ENCODE data around the gene MRPL23. TPM values are rescaled to one million over a fixed set of nuclear protein-coding genes. Genes with fewer than 3 reads are reported as not detected.

MRPL23 gene
- total and polyA plus RNA-seq, 9 of the 15 experiments (the other 6 are each of a cell fraction or from before 2014, with no cell fraction given), result 0.44 to 109 (median 37.4) TPM

DNA sequence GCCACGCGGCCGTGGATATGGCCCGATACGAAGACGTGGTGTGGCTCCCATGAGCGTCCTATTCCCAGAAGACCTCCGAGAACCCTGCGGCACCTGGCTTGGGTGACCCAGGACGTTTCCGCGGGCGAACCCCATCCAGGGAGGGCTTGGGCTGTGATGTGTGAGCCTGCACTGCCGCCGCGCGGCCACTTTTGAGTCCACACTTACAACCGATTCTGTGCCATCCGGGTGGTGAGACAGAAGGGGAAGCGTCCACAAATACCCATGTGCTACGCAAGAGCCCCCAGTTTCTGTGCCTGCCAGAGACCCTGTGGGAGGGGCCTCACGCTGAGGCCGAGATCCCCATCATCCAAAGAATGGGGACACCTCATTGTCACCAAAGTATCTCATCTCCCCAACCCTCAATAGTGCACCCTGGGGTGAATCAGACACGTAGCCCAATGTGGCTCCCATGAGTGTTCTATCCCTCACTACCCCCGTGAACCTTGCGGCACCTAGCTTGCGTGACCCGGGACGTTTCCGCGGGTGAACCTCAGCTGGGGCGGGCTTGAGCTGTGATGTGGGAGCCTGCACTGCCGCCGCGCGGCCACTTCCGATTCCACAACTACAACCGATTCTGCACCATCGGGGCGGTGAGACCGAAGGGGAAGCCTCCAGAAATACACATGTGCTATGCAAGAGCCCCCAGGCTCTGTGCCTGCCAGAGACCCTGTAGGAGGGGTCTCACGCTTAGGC, 55.1 kb downstream of the MRPL23 start (continued):
- TF ChIP-seq NFYB (IDR thresholded peaks at IDR 0.05; ENCODE audit: extremely low read depth, insufficient read length) (no peak), FOXJ2 (tag; IDR thresholded peaks at IDR 0.05) (no peak)

DNA sequence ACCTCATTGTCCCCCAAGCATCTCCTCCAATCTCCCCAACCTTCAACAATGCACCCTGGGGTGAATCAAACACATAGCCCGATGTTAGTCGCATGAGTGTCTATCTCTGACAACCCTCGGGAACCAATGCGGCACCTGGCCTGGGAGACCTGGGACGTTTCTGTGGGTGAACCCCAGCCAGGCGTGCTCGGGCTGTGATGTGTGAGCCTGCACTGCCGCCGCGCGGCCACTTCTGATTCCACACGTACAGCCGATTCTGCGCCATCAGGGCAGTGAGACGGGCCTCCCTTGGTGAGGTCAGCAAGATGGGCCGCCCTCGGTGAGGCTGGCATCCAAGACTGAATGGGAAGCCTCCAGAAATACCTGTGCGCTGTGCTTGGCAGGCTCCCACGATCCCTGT, 55.7 kb downstream of the MRPL23 start:
- Histone ChIP-seq H3K4me1 (replicated peaks in 1 of 2; ENCODE audit: control insufficient read depth in 2 of 2, insufficient read depth in 2 of 2, low read length in 2 of 2) (no peaks in the 10 kb centered on the region), H3K27ac (ENCODE audit: extremely low read depth, low read depth, low read length) (no peak overlapping the region), H3K4me3 (no peak overlapping the region), H2AFZ (ENCODE audit: low read depth, low read length) (no peak overlapping the region), H3K9me3 (replicated peaks; ENCODE audit: control insufficient read depth, insufficient read depth, low read depth, low read length) (no peaks in the 10 kb centered on the region), H3K9ac (ENCODE audit: insufficient read depth in 1 of 2, low read depth in 2 of 2, low read length in 2 of 2) (no peak overlapping the region), H3K27me3 (ENCODE audit: control insufficient read depth in 2 of 2, insufficient read depth in 2 of 2, low read length in 2 of 2) (no peaks in the 10 kb centered on the region), H3K9me1 (ENCODE audit: control insufficient read depth, insufficient read depth, low read length) (no peaks in the 10 kb centered on the region), H3K36me3 (ENCODE audit: control insufficient read depth, insufficient read depth, low read length) (no peaks in the 10 kb centered on the region), H3K4me2 (ENCODE audit: insufficient read depth, low read length) (no peak overlapping the region), H3K79me2 (ENCODE audit: control insufficient read depth, insufficient read depth, low read length) (no peaks in the 10 kb centered on the region), H4K20me1 (replicated peaks; ENCODE audit: control insufficient read depth, insufficient read depth, low read length) (no peaks in the 10 kb centered on the region)
- FAIRE-seq, result peak; percentile 77
- CTCF ChIA-PET (ENCODE audit: low intra/inter-chr PET ratio), result interaction anchor here (0.6 to 7.2 kb wide), 10 partner anchors 49 to 350 kb away, joined by 3 to 93 read pairs (median 22); partner anchors contain the start of genes LSP1, MRPL23 and TNNI2
- no peak for DNase-seq (ENCODE audit: extremely low read depth in 1 of 4, low spot score in 3 of 4)
- BruUV-seq (replicated peaks), result no TSS peak
- in situ Hi-C loops (cut with MboI), result loop anchor here (10.0 to 25.0 kb wide), 2 partner anchors 128 to 316 kb away; partner anchors contain the start of gene KRTAP5-6
- POLR2A ChIA-PET, result no interaction called here
- intact Hi-C loops (cut with micrococcal nuclease), result no loop called here
- WGBS (ENCODE audit: insufficient coverage, low coverage, missing lambda C conversion rate), result no CpG with 5 or more reads among the region's 19 CpGs
- peak; percentile 78 for ATAC-seq
- TF ChIP-seq POLR2B (IDR thresholded peaks at IDR 0.05; ENCODE audit: low read depth, partially characterized antibody), result no peak
- TF ChIP-seq PHF21A (IDR thresholded peaks at IDR 0.05; ENCODE audit: borderline replicate concordance, low read depth), result no peak
- no peak for TF ChIP-seq TBL1XR1 (IDR thresholded peaks at IDR 0.05; ENCODE audit: low read length in 2 of 2)
- no peak for TF ChIP-seq ZNF431 (CRISPR knock-in tag; IDR thresholded peaks at IDR 0.05)
- TF ChIP-seq KAT7 (CRISPR knock-in tag; IDR thresholded peaks at IDR 0.05; ENCODE audit: borderline replicate concordance), result no peak
- no peak for TF ChIP-seq ZNF140 (CRISPR knock-in tag; IDR thresholded peaks at IDR 0.05)
- no peak for TF ChIP-seq ELF4 (CRISPR knock-in tag; IDR thresholded peaks at IDR 0.05)
- TF ChIP-seq, protein P1, sequence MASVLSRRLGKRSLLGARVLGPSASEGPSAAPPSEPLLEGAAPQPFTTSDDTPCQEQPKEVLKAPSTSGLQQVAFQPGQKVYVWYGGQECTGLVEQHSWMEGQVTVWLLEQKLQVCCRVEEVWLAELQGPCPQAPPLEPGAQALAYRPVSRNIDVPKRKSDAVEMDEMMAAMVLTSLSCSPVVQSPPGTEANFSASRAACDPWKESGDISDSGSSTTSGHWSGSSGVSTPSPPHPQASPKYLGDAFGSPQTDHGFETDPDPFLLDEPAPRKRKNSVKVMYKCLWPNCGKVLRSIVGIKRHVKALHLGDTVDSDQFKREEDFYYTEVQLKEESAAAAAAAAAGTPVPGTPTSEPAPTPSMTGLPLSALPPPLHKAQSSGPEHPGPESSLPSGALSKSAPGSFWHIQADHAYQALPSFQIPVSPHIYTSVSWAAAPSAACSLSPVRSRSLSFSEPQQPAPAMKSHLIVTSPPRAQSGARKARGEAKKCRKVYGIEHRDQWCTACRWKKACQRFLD (CRISPR knock-in tag; IDR thresholded peaks at IDR 0.05), result no peak
- no peak for TF ChIP-seq ZNF75A (CRISPR knock-in tag; IDR thresholded peaks at IDR 0.05)
- no peak for TF ChIP-seq TGIF2 (CRISPR knock-in tag; IDR thresholded peaks at IDR 0.05)
- TF ChIP-seq, protein P2, sequence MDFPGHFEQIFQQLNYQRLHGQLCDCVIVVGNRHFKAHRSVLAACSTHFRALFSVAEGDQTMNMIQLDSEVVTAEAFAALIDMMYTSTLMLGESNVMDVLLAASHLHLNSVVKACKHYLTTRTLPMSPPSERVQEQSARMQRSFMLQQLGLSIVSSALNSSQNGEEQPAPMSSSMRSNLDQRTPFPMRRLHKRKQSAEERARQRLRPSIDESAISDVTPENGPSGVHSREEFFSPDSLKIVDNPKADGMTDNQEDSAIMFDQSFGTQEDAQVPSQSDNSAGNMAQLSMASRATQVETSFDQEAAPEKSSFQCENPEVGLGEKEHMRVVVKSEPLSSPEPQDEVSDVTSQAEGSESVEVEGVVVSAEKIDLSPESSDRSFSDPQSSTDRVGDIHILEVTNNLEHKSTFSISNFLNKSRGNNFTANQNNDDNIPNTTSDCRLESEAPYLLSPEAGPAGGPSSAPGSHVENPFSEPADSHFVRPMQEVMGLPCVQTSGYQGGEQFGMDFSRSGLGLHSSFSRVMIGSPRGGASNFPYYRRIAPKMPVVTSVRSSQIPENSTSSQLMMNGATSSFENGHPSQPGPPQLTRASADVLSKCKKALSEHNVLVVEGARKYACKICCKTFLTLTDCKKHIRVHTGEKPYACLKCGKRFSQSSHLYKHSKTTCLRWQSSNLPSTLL (IDR thresholded peaks at IDR 0.05), result no peak
- TF ChIP-seq, protein P3, sequence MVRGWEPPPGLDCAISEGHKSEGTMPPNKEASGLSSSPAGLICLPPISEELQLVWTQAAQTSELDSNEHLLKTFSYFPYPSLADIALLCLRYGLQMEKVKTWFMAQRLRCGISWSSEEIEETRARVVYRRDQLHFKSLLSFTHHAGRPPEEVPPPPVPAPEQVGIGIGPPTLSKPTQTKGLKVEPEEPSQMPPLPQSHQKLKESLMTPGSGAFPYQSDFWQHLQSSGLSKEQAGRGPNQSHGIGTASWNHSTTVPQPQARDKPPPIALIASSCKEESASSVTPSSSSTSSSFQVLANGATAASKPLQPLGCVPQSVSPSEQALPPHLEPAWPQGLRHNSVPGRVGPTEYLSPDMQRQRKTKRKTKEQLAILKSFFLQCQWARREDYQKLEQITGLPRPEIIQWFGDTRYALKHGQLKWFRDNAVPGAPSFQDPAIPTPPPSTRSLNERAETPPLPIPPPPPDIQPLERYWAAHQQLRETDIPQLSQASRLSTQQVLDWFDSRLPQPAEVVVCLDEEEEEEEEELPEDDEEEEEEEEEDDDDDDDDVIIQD (CRISPR knock-in tag; IDR thresholded peaks at IDR 0.05), result no peak
- TF ChIP-seq HNRNPL (IDR thresholded peaks at IDR 0.05; ENCODE audit: low read depth, low read length), result no peak

Data from K562 (cell line).